Thoracic aorta (tissue), 2 donors: ENCODE results near the gene COL15A1. TPM values are rescaled to one million over a fixed set of nuclear protein-coding genes. Genes with fewer than 3 reads are reported as not detected.
"Not testable (repeated sequence)": the region's sequence is repeated elsewhere in the genome, so short reads cannot be mapped to it uniquely, and the experiment has no call there.

ENCODE experiments used
- ATAC-seq: fragments of 150-250 bp; one replicate; pipeline ENCODE4 v1.8.0; 2017; ENCODE audit warnings: low read depth; ENCODE audit not compliant: insufficient number of reproducible peaks, low FRiP score
- DNase-seq: peaks from one replicate; pipeline ENCODE4 v3.0.0-alpha.2; 2020; ENCODE audit warnings: low spot score
- H3K27ac ChIP-seq, 2 donors: fragments of 200-600 bp; sonication (generic); 1 replicate in 1 of 2; 2 replicates in 1 of 2; pipeline ENCODE4 v1.5.1; 2016; ENCODE audit warnings: mild to moderate bottlenecking in 2 of 2, moderate library complexity in 2 of 2
- H3K27me3 ChIP-seq: fragments of 200-600 bp; sonication (generic); replicated peaks from 2 replicates; pipeline ENCODE4 v1.6.0; 2016; ENCODE audit warnings: mild to moderate bottlenecking; ENCODE audit not compliant: insufficient read depth
- H3K36me3 ChIP-seq: fragments of 200-600 bp; sonication (generic); one replicate; pipeline ENCODE4 v1.5.1; 2016
- H3K4me1 ChIP-seq, 2 donors: fragments of 200-600 bp; sonication (generic); 1 replicate in 1 of 2; 2 replicates in 1 of 2; pipeline versions ENCODE4 v1.5.1 to v1.6.0; 2016; ENCODE audit warnings: low read depth in 2 of 2, mild to moderate bottlenecking in 1 of 2; ENCODE audit not compliant: control insufficient read depth in 1 of 2
- H3K4me3 ChIP-seq: fragments of 200-600 bp; sonication (generic); 2 replicates; pipeline ENCODE4 v1.5.1; 2016; ENCODE audit warnings: mild to moderate bottlenecking
- H3K9me3 ChIP-seq: fragments of 200-600 bp; sonication (generic); 2 replicates; pipeline ENCODE4 v1.5.1; 2016
- CTCF ChIP-seq: fragments of 200-600 bp; sonication (generic); IDR thresholded peaks from one replicate; pipeline ENCODE4 v1.5.1; 2019; ENCODE audit warnings: antibody characterized with exemption
- total RNA-seq, 2 donors: library from RNA; depleted of rRNA; stranded (reverse); fragments of >200 nt; gene quantifications; one replicate each; pipeline versions ENCODE4 v1.1.0 to v1.2.3, GENCODE V29; 2016

The COL15A1 gene
- total RNA-seq, 2 donors from 2014 or later = 23.3 to 70.4 TPM

DNA sequence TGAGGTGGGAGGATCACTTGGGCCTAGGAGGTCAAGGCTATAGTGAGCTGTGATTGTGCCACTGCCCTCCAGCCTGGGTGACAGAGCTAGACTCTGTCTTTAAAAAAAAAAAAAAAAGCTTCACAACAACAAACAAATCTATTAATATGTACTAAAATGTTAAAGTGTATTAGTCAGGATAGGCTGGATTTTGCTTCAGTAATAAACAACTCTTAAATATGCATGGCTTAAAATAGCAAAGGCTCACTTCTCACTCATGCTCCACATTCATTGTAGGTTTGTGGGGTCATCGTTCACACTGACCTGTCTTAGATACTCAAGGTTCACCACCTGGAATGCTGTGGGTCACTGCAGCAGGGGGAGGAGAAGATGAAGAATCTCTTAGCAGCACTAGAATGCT, 33.8 kb upstream of the COL15A1 start:
- H3K9me3 ChIP-seq = no peaks in the 10 kb centered on the region
- ATAC-seq (no peak), DNase-seq (no peak)
- no peak overlapping the region for H3K4me3 ChIP-seq
- no peaks in the 10 kb centered on the region for H3K36me3 ChIP-seq
- TF ChIP-seq CTCF = no peak
- H3K27ac ChIP-seq = no peak overlapping the region
- no peaks in the 10 kb centered on the region for H3K27me3 ChIP-seq
- peaks cover 0 to 6% of the 10 kb centered on the region in 2 donors for H3K4me1 ChIP-seq

DNA sequence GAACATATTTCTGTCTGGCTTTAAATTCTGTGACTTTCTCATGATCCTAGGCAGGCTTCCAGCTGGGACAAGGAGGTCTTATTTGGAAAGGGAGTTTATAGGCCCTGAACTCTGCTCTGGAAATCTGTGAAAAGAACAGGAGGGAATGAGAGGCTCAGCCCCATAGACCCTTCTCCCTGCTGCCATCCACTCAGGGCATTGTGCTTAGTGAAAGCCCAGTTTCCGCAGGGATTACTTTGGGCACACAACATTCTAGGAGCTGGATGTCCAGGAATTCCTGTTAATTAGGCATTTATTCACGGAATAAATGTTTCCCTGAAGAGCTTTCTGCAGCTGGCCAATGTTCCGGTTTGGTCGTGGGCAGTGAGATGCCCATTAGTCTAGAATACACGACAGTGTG, 32.7 kb upstream of the COL15A1 start:
- Histone ChIP-seq H3K4me3 (no peak overlapping the region), H3K36me3 (no peaks in the 10 kb centered on the region), H3K27ac (no peak overlapping the region), H3K27me3 (no peaks in the 10 kb centered on the region), H3K9me3 (no peaks in the 10 kb centered on the region), H3K4me1 (peaks cover 0 to 6% of the 10 kb centered on the region in 2 donors)
- no peak for DNase-seq
- ATAC-seq = no peak
- TF ChIP-seq CTCF = no peak

DNA sequence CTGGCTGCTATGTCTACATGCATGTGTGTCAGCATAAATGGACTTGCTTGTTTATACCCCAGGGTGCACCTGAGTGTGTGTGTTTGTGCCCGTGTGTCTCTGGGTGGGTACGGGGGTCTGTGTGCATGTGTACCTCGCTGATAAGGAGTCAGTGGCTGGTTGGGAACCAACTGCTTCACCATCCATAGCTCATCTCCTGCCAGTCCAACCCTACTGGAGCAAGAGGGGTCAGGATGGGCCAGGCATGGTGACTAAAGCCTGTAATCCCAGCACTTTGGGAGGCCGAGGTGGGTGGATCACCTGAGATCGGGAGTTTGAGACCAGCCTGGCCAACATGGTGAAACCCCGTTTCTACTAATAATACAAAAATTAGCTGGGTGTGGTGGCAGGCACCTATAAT, 32.0 kb upstream of the COL15A1 start:
- ATAC-seq = not testable (repeated sequence)

GRCh38 chr9:98912450-98912849, 31.3 kb upstream of the COL15A1 start:
- H3K4me1 ChIP-seq = peaks cover 0 to 6% of the 10 kb centered on the region in 2 donors
- TF ChIP-seq CTCF = no peak
- ATAC-seq (no peak), DNase-seq (no peak)
- no peaks in the 10 kb centered on the region for H3K36me3 ChIP-seq
- no peaks in the 10 kb centered on the region for H3K27me3 ChIP-seq
- no peaks in the 10 kb centered on the region for H3K9me3 ChIP-seq
- no peak overlapping the region for H3K27ac ChIP-seq
- H3K4me3 ChIP-seq = no peak overlapping the region

More for the DNA sequence above, 32.0 kb upstream of the COL15A1 start:
- not testable (repeated sequence) for H3K4me1 ChIP-seq, H3K27ac ChIP-seq, H3K9me3 ChIP-seq, H3K36me3 ChIP-seq, H3K4me3 ChIP-seq, DNase-seq, H3K27me3 ChIP-seq

DNA sequence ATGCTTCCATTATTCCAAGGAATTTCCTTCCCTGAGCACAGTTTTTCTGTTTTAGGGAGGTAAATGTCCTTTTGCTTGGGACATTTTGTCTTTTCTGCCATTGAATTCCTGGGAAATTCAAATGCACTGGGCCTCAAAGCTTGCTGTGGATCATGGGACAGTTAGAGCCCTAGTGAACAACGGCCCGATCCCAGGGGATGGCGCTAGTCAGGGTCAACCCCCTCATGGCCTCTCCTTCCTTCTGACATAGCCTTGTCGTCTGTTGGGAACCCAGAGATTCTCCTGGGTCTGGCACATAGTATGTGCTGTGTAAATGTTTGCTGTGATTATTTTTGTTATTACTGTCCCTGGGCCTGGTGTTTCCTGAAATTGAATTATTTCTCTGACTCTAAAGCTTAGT, 30.7 kb upstream of the COL15A1 start:
- TF ChIP-seq CTCF = no peak
- no peaks in the 10 kb centered on the region for H3K36me3 ChIP-seq
- H3K27me3 ChIP-seq = no peaks in the 10 kb centered on the region
- no peak overlapping the region for H3K27ac ChIP-seq
- peaks cover 0 to 4% of the 10 kb centered on the region in 2 donors for H3K4me1 ChIP-seq
- ATAC-seq = no peak
- H3K4me3 ChIP-seq = no peak overlapping the region
- H3K9me3 ChIP-seq = no peaks in the 10 kb centered on the region
- DNase-seq = no peak

DNA sequence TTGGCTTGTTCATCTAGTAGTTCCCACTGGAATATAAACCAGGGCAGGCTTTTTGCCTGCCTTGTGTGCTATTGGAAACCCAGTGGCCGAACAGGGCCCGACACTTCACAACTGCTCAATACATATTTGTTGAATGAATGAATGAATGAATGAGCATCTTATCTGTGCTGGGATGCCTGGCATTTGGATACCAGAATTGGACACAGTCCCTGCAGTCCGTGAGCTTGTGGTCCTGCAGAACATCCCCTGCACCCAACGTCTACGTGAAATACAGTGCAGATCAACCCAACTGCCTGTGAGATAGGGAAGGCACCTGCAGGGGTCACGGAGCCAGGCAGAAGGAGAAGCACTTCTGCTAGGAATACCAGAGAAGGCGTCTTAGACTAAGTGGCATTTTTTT, 30.0 kb upstream of the COL15A1 start:
- DNase-seq = no peak
- no peak for TF ChIP-seq CTCF
- no peaks in the 10 kb centered on the region for H3K36me3 ChIP-seq
- H3K27me3 ChIP-seq = no peaks in the 10 kb centered on the region
- no peak overlapping the region for H3K4me3 ChIP-seq
- no peaks in the 10 kb centered on the region for H3K9me3 ChIP-seq
- no peak for ATAC-seq
- H3K27ac ChIP-seq = no peak overlapping the region
- H3K4me1 ChIP-seq = no peaks in the 10 kb centered on the region
